GM18505 (cell line): ENCODE data around the gene VDAC1.
"Not testable (repeated sequence)": the region's sequence is repeated elsewhere in the genome, so short reads cannot be mapped to it uniquely, and the experiment has no call there.

Experiments
- ATAC-seq: cut with Tn5 transposase; IDR thresholded peaks from one replicate; pipeline ENCODE4 v1.9.1; 2021; ENCODE audit not compliant: unreplicated experiment
- POLR2A ChIP-seq: IDR thresholded peaks from 4 replicates; pipeline ENCODE4 v1.6.1; 2011; ENCODE audit warnings: borderline replicate concordance; ENCODE audit not compliant: insufficient read depth, insufficient read length; ENCODE audit errors: extremely low read depth

VDAC1 gene

GRCh38 chr5:134037160-134037559 is 32.4 kb upstream of the VDAC1 start:
- no peak for ATAC-seq
- no peak for TF ChIP-seq POLR2A

- TF ChIP-seq POLR2A, result no peak
- ATAC-seq, result no peak
These were observed 29.6 kb upstream of the VDAC1 start for GRCh38 chr5:134034326-134034725.

GRCh38 chr5:134030303-134030964 is 25.7 kb upstream of the VDAC1 start:
- ATAC-seq, result not testable (repeated sequence)

- ATAC-seq, result no peak
- TF ChIP-seq POLR2A, result no peak
These were observed 24.4 kb upstream of the VDAC1 start for GRCh38 chr5:134029156-134029555.

- TF ChIP-seq POLR2A, result no peak
- no peak for ATAC-seq
These were observed 23.7 kb upstream of the VDAC1 start for GRCh38 chr5:134028496-134028895.

- ATAC-seq, result no peak
- TF ChIP-seq POLR2A, result no peak
These were observed 22.5 kb upstream of the VDAC1 start for GRCh38 chr5:134027288-134027615.

- no peak for ATAC-seq
- TF ChIP-seq POLR2A, result no peak
These were observed 21.9 kb upstream of the VDAC1 start for GRCh38 chr5:134026521-134027287.

- no peak for TF ChIP-seq POLR2A
- ATAC-seq, result no peak
These were observed 21.0 kb upstream of the VDAC1 start for GRCh38 chr5:134025786-134026185.

- ATAC-seq, result no peak
- no peak for TF ChIP-seq POLR2A
These were observed 20.0 kb upstream of the VDAC1 start for GRCh38 chr5:134024811-134025210.

GRCh38 chr5:134022333-134022732 is 17.6 kb upstream of the VDAC1 start:
- ATAC-seq, result no peak
- TF ChIP-seq POLR2A, result no peak

- ATAC-seq, result no peak
- no peak for TF ChIP-seq POLR2A
These were observed 15.4 kb upstream of the VDAC1 start for GRCh38 chr5:134020188-134020587.

GRCh38 chr5:134019636-134020035 is 14.9 kb upstream of the VDAC1 start:
- no peak for ATAC-seq
- no peak for TF ChIP-seq POLR2A

GRCh38 chr5:134018986-134019316 is 14.2 kb upstream of the VDAC1 start:
- no peak for ATAC-seq
- no peak for TF ChIP-seq POLR2A

GRCh38 chr5:134018154-134018985 is 13.6 kb upstream of the VDAC1 start:
- ATAC-seq, result no peak
- no peak for TF ChIP-seq POLR2A
